Erythroblast (primary cell): ENCODE measurements around the gene SMS.

Experiments
- GATA1 ChIP-seq: IDR thresholded peaks from 2 replicates; pipeline ENCODE4 v1.6.1; 2011; ENCODE audit warnings: low read depth, mild to moderate bottlenecking, control low read depth, low read length, moderate library complexity
- POLR2A ChIP-seq: IDR thresholded peaks from 2 replicates; pipeline ENCODE4 v1.6.1; 2011; ENCODE audit warnings: mild to moderate bottlenecking, low read length

- TF ChIP-seq POLR2A (no peak), GATA1 (no peak)
Observed at GRCh38 chrX:21939906-21940305, 603 bp upstream of the SMS start.
